Lower leg skin (tissue), 4 donors: ENCODE results near the gene BTBD7. TPM values are rescaled to one million over a fixed set of nuclear protein-coding genes. Genes with fewer than 3 reads are reported as not detected.

Experiments used
- DNase-seq, 2 donors: peaks; one replicate each; pipeline ENCODE4 v3.0.0-alpha.2; 2019; ENCODE audit warnings: low spot score in 2 of 2
- H3K4me3 ChIP-seq: fragments of 200-600 bp; sonication (generic); 2 replicates; pipeline ENCODE4 v1.5.1; 2017; ENCODE audit warnings: mild to moderate bottlenecking, low read depth; ENCODE audit not compliant: poor library complexity, severe bottlenecking
- POLR2A ChIP-seq, 2 donors: fragments of 450-650 bp; IDR thresholded peaks; one replicate each; pipeline ENCODE4 v1.6.1; 2016 to 2017; ENCODE audit warnings: antibody characterized with exemption in 2 of 2, mild to moderate bottlenecking in 1 of 2, moderate library complexity in 1 of 2
- WGBS, 2 donors: methylation state at CpG; one replicate each; pipeline ENCODE4 v1.1.5; 2018; 5-methylcytosine and 5-hydroxymethylcytosine counted together
- intact Hi-C: fragments of 100-400 bp; cut with DNase I; formaldehyde crosslinking; loops from one replicate; pipeline ENCODE4 v1.15.0; 2023; ENCODE audit warnings: low total_unique reads
- total RNA-seq, 4 donors: library from RNA; depleted of rRNA; stranded (reverse); fragments of >200 nt; gene quantifications; one replicate each; pipeline ENCODE4 v1.1.0, GENCODE V29; 2016
- TF ChIP-seq, protein P1 (sequence below), 3 donors: fragments of 450-650 bp; IDR thresholded peaks; one replicate each; pipeline ENCODE4 v1.5.1; 2016; ENCODE audit warnings: antibody characterized with exemption in 3 of 3, mild to moderate bottlenecking in 3 of 3, moderate library complexity in 2 of 3

The BTBD7 gene
- total RNA-seq, 4 donors from 2014 or later = 19.7 to 114 (median 25.7) TPM

DNA sequence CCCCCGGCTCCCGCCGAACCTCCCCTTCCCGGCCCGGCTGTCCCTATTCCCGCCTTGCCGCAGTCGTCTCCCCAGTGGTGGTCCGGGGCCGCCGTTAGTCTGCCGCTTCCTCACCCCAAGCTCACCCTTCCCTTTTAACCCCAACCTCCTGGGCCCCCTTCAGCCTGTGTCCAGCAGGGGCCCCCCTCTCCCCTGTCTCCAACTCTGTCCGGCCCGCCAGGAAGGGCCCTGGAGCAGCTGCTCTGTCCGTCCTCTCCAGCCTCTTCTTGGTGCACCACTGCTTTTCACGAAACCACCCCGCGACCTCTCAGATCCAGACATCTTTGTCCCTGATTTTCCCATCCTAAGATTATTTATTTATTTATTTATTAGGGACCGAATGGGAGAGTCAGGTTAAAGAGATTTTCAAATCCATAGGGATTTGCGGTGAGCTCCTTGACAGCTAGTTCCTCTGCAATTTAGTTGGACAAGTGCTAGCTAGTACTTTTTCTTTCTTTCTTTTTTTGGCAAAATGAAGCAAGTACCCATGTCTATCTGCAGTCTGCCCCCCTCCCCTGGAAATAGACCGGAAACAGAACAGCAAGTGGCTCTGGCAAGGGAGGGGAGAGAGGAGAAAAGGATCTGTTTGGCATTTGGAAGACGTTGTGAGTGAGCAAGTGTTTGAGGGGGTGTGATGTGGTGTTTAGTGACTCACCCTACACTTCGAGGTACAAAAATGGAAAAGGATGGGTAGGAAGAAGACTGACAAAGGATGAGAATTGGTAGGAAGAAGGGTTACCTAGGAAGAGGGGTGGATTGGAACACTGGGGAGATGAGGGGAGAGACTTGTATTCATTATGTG is 125.1 kb downstream of the BTBD7 start:
- peak overlapping the region; percentile 74 for H3K4me3 ChIP-seq
- DNase-seq = no peak
- 0% methylated on average over 23 of the region's 23 CpGs for WGBS, 2 donors
- no peak for TF ChIP-seq POLR2A (IDR thresholded peaks at IDR 0.05)
- TF ChIP-seq, protein P1, sequence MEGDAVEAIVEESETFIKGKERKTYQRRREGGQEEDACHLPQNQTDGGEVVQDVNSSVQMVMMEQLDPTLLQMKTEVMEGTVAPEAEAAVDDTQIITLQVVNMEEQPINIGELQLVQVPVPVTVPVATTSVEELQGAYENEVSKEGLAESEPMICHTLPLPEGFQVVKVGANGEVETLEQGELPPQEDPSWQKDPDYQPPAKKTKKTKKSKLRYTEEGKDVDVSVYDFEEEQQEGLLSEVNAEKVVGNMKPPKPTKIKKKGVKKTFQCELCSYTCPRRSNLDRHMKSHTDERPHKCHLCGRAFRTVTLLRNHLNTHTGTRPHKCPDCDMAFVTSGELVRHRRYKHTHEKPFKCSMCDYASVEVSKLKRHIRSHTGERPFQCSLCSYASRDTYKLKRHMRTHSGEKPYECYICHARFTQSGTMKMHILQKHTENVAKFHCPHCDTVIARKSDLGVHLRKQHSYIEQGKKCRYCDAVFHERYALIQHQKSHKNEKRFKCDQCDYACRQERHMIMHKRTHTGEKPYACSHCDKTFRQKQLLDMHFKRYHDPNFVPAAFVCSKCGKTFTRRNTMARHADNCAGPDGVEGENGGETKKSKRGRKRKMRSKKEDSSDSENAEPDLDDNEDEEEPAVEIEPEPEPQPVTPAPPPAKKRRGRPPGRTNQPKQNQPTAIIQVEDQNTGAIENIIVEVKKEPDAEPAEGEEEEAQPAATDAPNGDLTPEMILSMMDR (IDR thresholded peaks at IDR 0.05) = no peak
- intact Hi-C loops = no loop called here

DNA sequence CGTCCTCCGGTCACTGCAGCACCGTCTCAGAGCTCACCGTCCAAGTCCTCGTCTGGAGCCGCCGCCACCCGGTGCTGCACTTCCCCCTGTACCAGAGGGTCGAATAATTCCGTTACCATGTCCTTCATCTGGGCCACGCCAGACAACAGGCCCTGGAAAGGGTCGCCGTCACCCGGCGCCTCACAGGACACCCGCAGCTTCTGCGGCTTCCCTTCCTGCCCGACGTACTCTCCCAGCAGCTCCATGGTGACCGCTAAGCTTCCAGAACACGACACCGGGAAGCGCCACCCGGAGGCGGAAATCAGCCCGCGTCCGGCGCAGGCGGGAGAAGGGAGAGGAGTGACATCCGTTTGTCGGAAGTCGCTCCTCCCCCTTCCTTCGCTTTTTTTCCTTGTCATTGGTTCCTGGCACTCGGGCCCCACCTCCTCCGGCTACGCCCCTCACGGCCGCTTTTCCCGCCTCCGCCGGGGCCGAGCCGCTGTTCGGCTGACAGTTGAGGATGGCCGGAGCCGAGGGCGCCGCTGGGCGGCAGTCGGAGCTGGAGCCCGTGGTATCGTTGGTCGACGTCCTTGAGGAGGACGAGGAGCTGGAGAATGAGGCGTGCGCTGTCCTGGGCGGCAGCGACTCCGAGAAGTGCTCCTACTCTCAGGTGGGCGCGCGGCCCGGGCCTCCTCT is 125.9 kb downstream of the BTBD7 start, which contains the start of the genes GON7 and UBR7:
Gene GON7 (minus strand): TSS at position 273 of the 675 bp plus-strand sequence. CDS start 28 bp downstream, at position 245.
Gene UBR7 (plus strand): TSS at position 464 of the 675 bp plus-strand sequence. CDS start 36 bp downstream, at position 500.
- TF ChIP-seq, protein P1 (IDR thresholded peaks at IDR 0.05) = no peak
- no peak for TF ChIP-seq POLR2A (IDR thresholded peaks at IDR 0.05)
- intact Hi-C loops = no loop called here
- peak; percentile 95 to 99 for DNase-seq
- 0 to 1% methylated on average over 63 of the region's 65 CpGs for WGBS, 2 donors
- peak within 1 kb of the TSS; percentile 74 for H3K4me3 ChIP-seq

DNA sequence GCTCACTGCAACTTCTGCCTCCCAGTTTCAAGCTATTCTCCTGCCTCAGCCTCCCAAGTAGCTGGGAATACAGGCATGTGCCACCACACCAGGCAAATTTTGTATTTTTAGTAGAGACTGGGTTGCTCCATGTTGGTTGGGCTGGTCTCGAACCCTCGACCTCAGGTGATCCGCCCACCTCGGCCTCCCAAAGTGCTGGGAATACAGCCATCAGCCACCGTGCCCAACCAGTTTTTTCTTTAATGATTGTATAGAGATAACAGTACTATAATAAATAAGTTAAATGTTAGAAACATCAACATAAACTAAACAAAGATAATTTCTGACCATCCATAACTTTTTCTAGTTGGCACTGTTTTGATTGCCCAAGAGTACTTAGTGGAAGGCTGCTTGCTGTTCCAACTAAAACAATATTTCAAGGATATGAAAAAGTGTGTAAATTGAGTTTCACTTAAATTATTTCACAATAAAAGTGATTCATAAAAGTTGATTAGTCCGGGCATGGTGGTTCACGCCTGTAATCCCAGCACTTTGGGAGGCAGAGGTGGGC is 131.6 kb downstream of the BTBD7 start:
- no peak for DNase-seq
- 74 to 76% methylated on average over 7 of the region's 7 CpGs for WGBS, 2 donors
- no peak overlapping the region for H3K4me3 ChIP-seq
- no peak for TF ChIP-seq POLR2A (IDR thresholded peaks at IDR 0.05)
- TF ChIP-seq, protein P1 (IDR thresholded peaks at IDR 0.05) = no peak
- intact Hi-C loops = no loop called here

DNA sequence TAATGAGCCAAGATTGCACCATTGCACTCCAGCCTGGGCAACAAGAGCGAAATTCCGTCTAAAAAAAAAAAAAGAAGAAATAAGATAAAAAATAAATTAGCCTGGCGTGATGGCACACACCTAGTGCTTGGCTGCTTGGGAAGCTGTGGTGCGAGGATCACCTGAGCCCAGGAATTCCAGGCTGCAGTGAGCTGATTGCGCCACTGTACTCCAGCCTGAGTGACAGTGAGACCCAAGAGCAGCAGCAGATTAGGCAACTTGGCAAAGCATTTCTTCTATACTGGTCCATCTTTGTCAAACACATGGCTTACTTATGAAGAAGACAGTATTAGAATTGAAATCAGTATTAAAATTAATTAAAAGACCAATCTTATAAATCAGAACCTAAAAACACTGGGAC is 132.3 kb downstream of the BTBD7 start:
- DNase-seq = no peak
- no peak for TF ChIP-seq POLR2A (IDR thresholded peaks at IDR 0.05)
- TF ChIP-seq, protein P1 (IDR thresholded peaks at IDR 0.05) = no peak
- WGBS, 2 donors = 94 to 95% methylated on average over 5 of the region's 5 CpGs
- H3K4me3 ChIP-seq = no peak overlapping the region
- intact Hi-C loops = no loop called here

DNA sequence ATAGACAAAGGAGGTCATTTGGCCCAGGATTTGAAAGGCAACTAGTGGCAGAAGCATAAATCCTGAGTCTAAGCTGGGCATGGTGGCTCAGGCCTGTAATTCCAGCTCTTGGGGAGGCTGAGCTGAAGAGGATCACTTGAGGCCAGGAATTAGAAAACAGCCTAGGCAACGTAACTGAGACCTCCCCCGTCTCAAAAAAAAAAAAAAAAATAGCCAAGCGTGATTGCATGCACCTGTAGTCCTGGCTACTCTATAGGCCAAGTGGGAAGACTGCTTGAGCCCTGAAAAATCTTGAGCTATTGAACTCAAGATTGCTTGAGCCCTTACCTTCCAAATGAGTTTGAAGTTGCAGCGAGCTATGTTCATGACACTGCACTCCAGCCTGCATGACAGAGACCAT is 133.8 kb downstream of the BTBD7 start:
- intact Hi-C loops = no loop called here
- H3K4me3 ChIP-seq = no peak overlapping the region
- 92 to 98% methylated on average over 4 of the region's 4 CpGs for WGBS, 2 donors
- TF ChIP-seq, protein P1 (IDR thresholded peaks at IDR 0.05) = no peak
- no peak for TF ChIP-seq POLR2A (IDR thresholded peaks at IDR 0.05)
- DNase-seq = no peak
